ENCODE results near the gene CFAP74. TPM values are rescaled to one million over a fixed set of nuclear protein-coding genes. Genes with fewer than 3 reads are reported as not detected.
A peak's percentile ranks its signal among the peaks of the same experiment; 100 is the strongest.

Gene CFAP74
- total RNA-seq, 1 experiment from 2014 or later, result not detected

- H3K27ac ChIP-seq, result no peak overlapping the region
- no peak for DNase-seq (ENCODE audit: low read depth in 1 of 2, low spot score in 2 of 2)
- H3K36me3 ChIP-seq, result no peaks in the 10 kb centered on the region
- 0 out of 2 replicates have a peak, but pooled peaks cover 4% of the 10 kb centered on the region for H3K9me3 ChIP-seq (replicated peaks)
- H3K27me3 ChIP-seq (replicated peaks), result peaks cover 77% of the 10 kb centered on the region
- peaks cover 12% of the 10 kb centered on the region for H3K4me1 ChIP-seq (replicated peaks)
- H3K4me3 ChIP-seq, result no peak overlapping the region
Measured at GRCh38 chr1:2046953-2047748, 43.6 kb upstream of the CFAP74 start.

- peaks cover 70% of the 10 kb centered on the region for H3K27me3 ChIP-seq (replicated peaks)
- no peak overlapping the region for H3K4me3 ChIP-seq
- peaks cover 12% of the 10 kb centered on the region for H3K4me1 ChIP-seq (replicated peaks)
- no peak for DNase-seq (ENCODE audit: low read depth in 1 of 2, low spot score in 2 of 2)
- no peaks in the 10 kb centered on the region for H3K36me3 ChIP-seq
- 0 out of 2 replicates have a peak, but pooled peaks cover 4% of the 10 kb centered on the region for H3K9me3 ChIP-seq (replicated peaks)
- no peak overlapping the region for H3K27ac ChIP-seq
Measured at GRCh38 chr1:2046174-2046917, 42.8 kb upstream of the CFAP74 start.

GRCh38 chr1:2045468-2046173, 42.0 kb upstream of the CFAP74 start:
- no peaks in the 10 kb centered on the region for H3K36me3 ChIP-seq
- H3K4me3 ChIP-seq, result no peak overlapping the region
- H3K27me3 ChIP-seq (replicated peaks), result peaks cover 68% of the 10 kb centered on the region
- peaks cover 12% of the 10 kb centered on the region for H3K4me1 ChIP-seq (replicated peaks)
- H3K27ac ChIP-seq, result no peak overlapping the region
- 0 out of 2 replicates have a peak, but pooled peaks cover 4% of the 10 kb centered on the region for H3K9me3 ChIP-seq (replicated peaks)
- DNase-seq (ENCODE audit: low read depth in 1 of 2, low spot score in 2 of 2), result no peak

GRCh38 chr1:2044510-2045319, 41.1 kb upstream of the CFAP74 start:
- Histone ChIP-seq H3K27ac (no peak overlapping the region), H3K9me3 (replicated peaks) (0 out of 2 replicates have a peak, but pooled peaks cover under 1% of the 10 kb centered on the region), H3K4me1 (replicated peaks) (peaks cover 9% of the 10 kb centered on the region), H3K27me3 (replicated peaks) (peaks cover 70% of the 10 kb centered on the region), H3K36me3 (no peaks in the 10 kb centered on the region), H3K4me3 (peak overlapping the region; percentile 3; the same call in 1 of the 2 replicates)
- DNase-seq (ENCODE audit: low read depth in 1 of 2, low spot score in 2 of 2), result peak in 1 of 2 experiments; percentile 48

- Histone ChIP-seq H3K36me3 (no peaks in the 10 kb centered on the region), H3K9me3 (replicated peaks) (no peaks in the 10 kb centered on the region), H3K27ac (no peak overlapping the region), H3K4me3 (no peak overlapping the region), H3K4me1 (replicated peaks) (peaks cover 8% of the 10 kb centered on the region), H3K27me3 (replicated peaks) (peaks cover 70% of the 10 kb centered on the region)
- no peak for DNase-seq (ENCODE audit: low read depth in 1 of 2, low spot score in 2 of 2)
Measured at GRCh38 chr1:2043886-2044285, 40.3 kb upstream of the CFAP74 start.

GRCh38 chr1:2042830-2043773, 39.5 kb upstream of the CFAP74 start:
- no peak for DNase-seq (ENCODE audit: low read depth in 1 of 2, low spot score in 2 of 2)
- Histone ChIP-seq H3K27ac (no peak overlapping the region), H3K9me3 (replicated peaks) (no peaks in the 10 kb centered on the region), H3K4me3 (no peak overlapping the region), H3K36me3 (no peaks in the 10 kb centered on the region), H3K27me3 (replicated peaks) (peaks cover 66% of the 10 kb centered on the region), H3K4me1 (replicated peaks) (peaks cover 8% of the 10 kb centered on the region)

- Histone ChIP-seq H3K4me3 (no peak overlapping the region), H3K36me3 (no peaks in the 10 kb centered on the region), H3K27me3 (replicated peaks) (peaks cover 65% of the 10 kb centered on the region), H3K9me3 (replicated peaks) (no peaks in the 10 kb centered on the region), H3K4me1 (replicated peaks) (peaks cover 8% of the 10 kb centered on the region), H3K27ac (no peak overlapping the region)
- no peak for DNase-seq (ENCODE audit: low read depth in 1 of 2, low spot score in 2 of 2)
Measured at GRCh38 chr1:2041887-2042286, 38.3 kb upstream of the CFAP74 start.

GRCh38 chr1:2041305-2041704, 37.7 kb upstream of the CFAP74 start:
- no peak overlapping the region for H3K27ac ChIP-seq
- DNase-seq (ENCODE audit: low read depth in 1 of 2, low spot score in 2 of 2), result no peak

GRCh38 chr1:2039251-2039650, 35.7 kb upstream of the CFAP74 start:
- DNase-seq (ENCODE audit: low read depth in 1 of 2, low spot score in 2 of 2), result no peak
- H3K4me1 ChIP-seq (replicated peaks), result no peaks in the 10 kb centered on the region; the same call in 1 of the 2 replicates
- H3K27ac ChIP-seq, result no peak overlapping the region
- H3K4me3 ChIP-seq, result no peak overlapping the region
- H3K27me3 ChIP-seq (replicated peaks), result peaks cover 40% of the 10 kb centered on the region
- no peaks in the 10 kb centered on the region for H3K9me3 ChIP-seq (replicated peaks)
- no peaks in the 10 kb centered on the region for H3K36me3 ChIP-seq

More at GRCh38 chr1:2041305-2041704, 37.7 kb upstream of the CFAP74 start:
- Histone ChIP-seq H3K27me3 (replicated peaks) (peaks cover 59% of the 10 kb centered on the region), H3K4me3 (no peak overlapping the region), H3K9me3 (replicated peaks) (no peaks in the 10 kb centered on the region), H3K4me1 (replicated peaks) (peaks cover 8% of the 10 kb centered on the region), H3K36me3 (no peaks in the 10 kb centered on the region)

GRCh38 chr1:2038229-2038628, 34.6 kb upstream of the CFAP74 start:
- no peak for DNase-seq (ENCODE audit: low read depth in 1 of 2, low spot score in 2 of 2)
- H3K4me1 ChIP-seq (replicated peaks), result no peaks in the 10 kb centered on the region
- H3K36me3 ChIP-seq, result no peaks in the 10 kb centered on the region
- no peak overlapping the region for H3K4me3 ChIP-seq
- peaks cover 34% of the 10 kb centered on the region for H3K27me3 ChIP-seq (replicated peaks)
- H3K27ac ChIP-seq, result no peak overlapping the region
- no peaks in the 10 kb centered on the region for H3K9me3 ChIP-seq (replicated peaks)

- no peaks in the 10 kb centered on the region for H3K36me3 ChIP-seq
- H3K4me3 ChIP-seq, result no peak overlapping the region
- no peak overlapping the region for H3K27ac ChIP-seq
- no peaks in the 10 kb centered on the region for H3K4me1 ChIP-seq (replicated peaks)
- no peak for DNase-seq (ENCODE audit: low read depth in 1 of 2, low spot score in 2 of 2)
- no peaks in the 10 kb centered on the region for H3K9me3 ChIP-seq (replicated peaks)
- H3K27me3 ChIP-seq (replicated peaks), result peaks cover 42% of the 10 kb centered on the region
Measured at GRCh38 chr1:2037314-2037979, 33.9 kb upstream of the CFAP74 start.

GRCh38 chr1:2036287-2036686, 32.7 kb upstream of the CFAP74 start:
- Histone ChIP-seq H3K27me3 (replicated peaks) (peaks cover 52% of the 10 kb centered on the region), H3K27ac (no peak overlapping the region), H3K4me1 (replicated peaks) (no peaks in the 10 kb centered on the region), H3K9me3 (replicated peaks) (no peaks in the 10 kb centered on the region), H3K36me3 (no peaks in the 10 kb centered on the region), H3K4me3 (no peak overlapping the region)
- DNase-seq (ENCODE audit: low read depth in 1 of 2, low spot score in 2 of 2), result no peak

Measured in SJSA1 (cell line).